OCI-LY1 (cell line): ENCODE data around the gene ADCY7.

ENCODE experiments used
- EZH2 ChIP-seq: fragments of 200-600 bp; sonication (generic), shearing (Covaris generic); IDR thresholded peaks from 2 replicates; pipeline ENCODE4 v1.8.0; 2017; ENCODE audit warnings: borderline replicate concordance, mixed run types, mild to moderate bottlenecking, antibody characterized with exemption, low read length, moderate library complexity, mixed read lengths
- TF ChIP-seq, protein P1 (sequence below): fragments of 200-600 bp; sonication (generic), shearing (Covaris generic); IDR thresholded peaks from 2 replicates; pipeline ENCODE4 v1.5.1; 2017; ENCODE audit warnings: mild to moderate bottlenecking, antibody characterized with exemption, low read length, moderate library complexity, mixed read lengths

DNA sequence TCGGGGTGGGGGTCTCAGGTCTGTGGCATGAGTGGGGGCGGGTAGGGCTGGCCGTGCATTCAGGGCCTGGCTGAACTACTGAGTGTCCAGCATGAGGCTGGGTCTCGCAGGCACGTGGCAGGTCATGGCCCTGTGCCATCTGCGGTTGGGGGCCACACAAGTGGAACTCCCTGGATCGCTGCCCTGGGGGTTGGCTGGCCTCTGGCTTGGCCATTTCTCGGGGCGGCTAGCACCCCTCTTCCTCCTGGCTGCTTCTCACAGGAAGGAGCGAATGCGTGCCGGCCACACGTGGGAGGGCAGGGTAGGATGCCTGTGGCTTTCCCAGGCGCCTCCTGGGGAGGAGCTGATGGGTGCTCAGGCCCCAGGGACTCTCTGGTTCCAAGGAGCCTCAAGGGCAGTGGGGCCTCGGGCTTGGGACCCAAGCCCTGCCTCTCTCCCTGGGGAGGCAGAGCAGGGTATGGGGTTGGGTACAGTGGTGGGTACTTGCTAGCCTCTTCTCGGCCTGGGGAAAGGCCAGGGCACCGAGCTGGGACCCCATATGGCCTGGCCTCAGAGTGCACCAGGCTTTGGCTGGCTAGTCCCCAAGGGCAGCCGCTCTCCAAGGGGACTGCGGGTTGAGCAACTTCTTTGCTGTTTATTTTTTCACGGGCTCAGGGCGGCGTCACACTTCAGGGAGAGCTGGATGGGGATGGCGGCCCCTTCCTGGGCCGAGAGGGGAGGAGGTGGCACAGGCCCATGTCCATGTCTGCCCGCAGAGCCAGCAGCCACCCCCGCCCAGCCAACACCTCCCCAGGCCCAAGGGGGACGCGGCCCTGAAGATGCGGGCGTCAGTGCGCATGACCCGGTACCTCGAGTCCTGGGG lies 37.5 kb downstream of the ADCY7 start:
- TF ChIP-seq, protein P1, sequence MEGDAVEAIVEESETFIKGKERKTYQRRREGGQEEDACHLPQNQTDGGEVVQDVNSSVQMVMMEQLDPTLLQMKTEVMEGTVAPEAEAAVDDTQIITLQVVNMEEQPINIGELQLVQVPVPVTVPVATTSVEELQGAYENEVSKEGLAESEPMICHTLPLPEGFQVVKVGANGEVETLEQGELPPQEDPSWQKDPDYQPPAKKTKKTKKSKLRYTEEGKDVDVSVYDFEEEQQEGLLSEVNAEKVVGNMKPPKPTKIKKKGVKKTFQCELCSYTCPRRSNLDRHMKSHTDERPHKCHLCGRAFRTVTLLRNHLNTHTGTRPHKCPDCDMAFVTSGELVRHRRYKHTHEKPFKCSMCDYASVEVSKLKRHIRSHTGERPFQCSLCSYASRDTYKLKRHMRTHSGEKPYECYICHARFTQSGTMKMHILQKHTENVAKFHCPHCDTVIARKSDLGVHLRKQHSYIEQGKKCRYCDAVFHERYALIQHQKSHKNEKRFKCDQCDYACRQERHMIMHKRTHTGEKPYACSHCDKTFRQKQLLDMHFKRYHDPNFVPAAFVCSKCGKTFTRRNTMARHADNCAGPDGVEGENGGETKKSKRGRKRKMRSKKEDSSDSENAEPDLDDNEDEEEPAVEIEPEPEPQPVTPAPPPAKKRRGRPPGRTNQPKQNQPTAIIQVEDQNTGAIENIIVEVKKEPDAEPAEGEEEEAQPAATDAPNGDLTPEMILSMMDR = no peak
- no peak for TF ChIP-seq EZH2
